IMR-90 (cell line): ENCODE measurements around the gene EFCAB8. TPM values are rescaled to one million over a fixed set of nuclear protein-coding genes. Genes with fewer than 3 reads are reported as not detected.

Experiments
- ATAC-seq: fragments of 200-7000 bp; cut with Tn5 transposase; 2 replicates; pipeline ENCODE4 v1.9.1; 2020; ENCODE audit warnings: low read depth, mild to moderate bottlenecking, moderate library complexity
- BruUV-seq: library from RNA; stranded (reverse); fragments of 400-500 nt; replicated peaks from 2 replicates; lab custom pipeline; 2021; lab: Mats Ljungman, UMichigan
- CTCF ChIA-PET: fragments of 300-600 bp; formaldehyde crosslinking; extraction: SDS; loops from one replicate; lab custom pipeline; 2021; ENCODE audit warnings: antibody characterized with exemption; lab: Yijun Ruan, JAX
- POLR2A ChIA-PET: fragments of 300-600 bp; sonication (Branson Sonifier 250); formaldehyde crosslinking; loops from one replicate; lab custom pipeline; 2022; ENCODE audit warnings: antibody characterized with exemption; ENCODE audit not compliant: unreplicated experiment; lab: Charles Lee
- DNase-seq: peaks from one replicate; pipeline ENCODE4 v3.0.0; 2013
- H2AFZ ChIP-seq: replicated peaks from 2 replicates; pipeline ENCODE3; 2013; ENCODE audit warnings: low read length, mild to moderate bottlenecking; ENCODE audit not compliant: poor library complexity
- H2AK5ac ChIP-seq: 2 replicates; pipeline ENCODE4 v1.6.1; 2013; ENCODE audit warnings: low read depth, low read length, inconsistent platforms
- H2AK9ac ChIP-seq: replicated peaks from 2 replicates; pipeline ENCODE3; 2013; ENCODE audit warnings: mild to moderate bottlenecking, low read depth, low read length, moderate library complexity; ENCODE audit not compliant: poor library complexity
- H2BK120ac ChIP-seq: 2 replicates; pipeline ENCODE4 v1.6.1; 2013; ENCODE audit warnings: low read depth, low read length, inconsistent platforms
- H2BK15ac ChIP-seq: 3 replicates; pipeline ENCODE4 v1.6.1; 2013; ENCODE audit warnings: low read depth, low read length, inconsistent platforms
- H2BK20ac ChIP-seq: 2 replicates; pipeline ENCODE4 v1.6.1; 2013; ENCODE audit warnings: low read depth, mild to moderate bottlenecking, inconsistent platforms, low read length, moderate library complexity
- H2BK5ac ChIP-seq: 2 replicates; pipeline ENCODE4 v1.6.1; 2013; ENCODE audit warnings: mild to moderate bottlenecking, low read depth, low read length, inconsistent platforms; ENCODE audit not compliant: poor library complexity, severe bottlenecking
- H3K14ac ChIP-seq: replicated peaks from 2 replicates; pipeline ENCODE4 v1.6.1; 2013; ENCODE audit warnings: low read depth, low read length, inconsistent platforms
- H3K18ac ChIP-seq: 2 replicates; pipeline ENCODE4 v1.6.1; 2013; ENCODE audit warnings: low read depth, low read length, control low read depth
- H3K23ac ChIP-seq: 2 replicates; pipeline ENCODE4 v1.6.1; 2013; ENCODE audit warnings: low read depth, low read length, inconsistent platforms
- H3K27ac ChIP-seq: 2 replicates; pipeline ENCODE4 v1.5.1; 2013; ENCODE audit warnings: mild to moderate bottlenecking, control low read depth, low read length; ENCODE audit not compliant: insufficient read depth
- H3K27me3 ChIP-seq: 2 replicates; pipeline ENCODE4 v1.6.1; 2013; ENCODE audit warnings: low read length; ENCODE audit not compliant: control insufficient read depth, insufficient read depth
- H3K36me3 ChIP-seq: 2 replicates; pipeline ENCODE4 v1.6.1; 2013; ENCODE audit warnings: low read length, mixed read lengths; ENCODE audit not compliant: control insufficient read depth, insufficient read depth
- H3K4ac ChIP-seq: 2 replicates; pipeline ENCODE4 v1.6.1; 2013; ENCODE audit warnings: low read depth, low read length, inconsistent platforms
- H3K4me1 ChIP-seq: 2 replicates; pipeline ENCODE4 v1.6.1; 2013; ENCODE audit warnings: low read length, mixed read lengths; ENCODE audit not compliant: control insufficient read depth, insufficient read depth
- H3K4me2 ChIP-seq: 2 replicates; pipeline ENCODE4 v1.6.1; 2013; ENCODE audit warnings: low read depth, mild to moderate bottlenecking, control low read depth, low read length, moderate library complexity
- H3K4me3 ChIP-seq: 2 replicates; pipeline ENCODE4 v1.5.1; 2013; ENCODE audit warnings: low read depth, mild to moderate bottlenecking, control low read depth, low read length, moderate library complexity; ENCODE audit not compliant: insufficient read depth
- H3K56ac ChIP-seq: 2 replicates; pipeline ENCODE4 v1.6.1; 2013; ENCODE audit warnings: low read length, inconsistent platforms; ENCODE audit not compliant: insufficient read depth; ENCODE audit errors: extremely low read depth
- H3K79me1 ChIP-seq, 2 experiments: 2 replicates each; pipeline ENCODE4 v1.6.1; 2013; ENCODE audit warnings: low read length in 2 of 2, inconsistent platforms in 1 of 2, low read depth in 1 of 2
- H3K9ac ChIP-seq: 2 replicates; pipeline ENCODE4 v1.6.1; 2013; ENCODE audit warnings: low read depth, low read length, control low read depth
- H3K9me1 ChIP-seq: 2 replicates; pipeline ENCODE4 v1.6.1; 2013; ENCODE audit warnings: low read length, inconsistent platforms; ENCODE audit not compliant: insufficient read depth
- H3K9me3 ChIP-seq: 2 replicates; pipeline ENCODE4 v1.6.1; 2013; ENCODE audit warnings: low read length; ENCODE audit not compliant: control insufficient read depth, insufficient read depth
- H4K20me1 ChIP-seq: 2 replicates; pipeline ENCODE4 v1.6.1; 2013; ENCODE audit warnings: low read length, inconsistent platforms; ENCODE audit not compliant: insufficient read depth
- H4K5ac ChIP-seq: 2 replicates; pipeline ENCODE4 v1.6.1; 2013; ENCODE audit warnings: mild to moderate bottlenecking, low read depth, low read length, control low read depth
- H4K8ac ChIP-seq, 2 experiments: 2 replicates each; pipeline ENCODE4 v1.6.1; 2013; ENCODE audit warnings: low read depth in 2 of 2, low read length in 2 of 2, control low read depth in 1 of 2, inconsistent platforms in 1 of 2
- H4K91ac ChIP-seq: 2 replicates; pipeline ENCODE4 v1.6.1; 2013; ENCODE audit warnings: low read depth, low read length, inconsistent platforms; ENCODE audit not compliant: insufficient read depth
- BHLHE40 ChIP-seq: fragments of 150-350 bp; IDR thresholded peaks from 2 replicates; pipeline ENCODE4 v1.6.1; 2016; ENCODE audit warnings: mild to moderate bottlenecking, low read depth, low read length
- CEBPB ChIP-seq: IDR thresholded peaks from 2 replicates; pipeline ENCODE4 v1.6.1; 2012; ENCODE audit warnings: low read depth, low read length, improper control_type of control experiment
- CHD1 ChIP-seq: IDR thresholded peaks from 2 replicates; pipeline ENCODE4 v1.6.1; 2012; ENCODE audit warnings: low read depth, low read length, improper control_type of control experiment
- FOS ChIP-seq: fragments of 150-350 bp; IDR thresholded peaks from 2 replicates; pipeline ENCODE4 v1.6.1; 2016; ENCODE audit warnings: low read depth, low read length
- MAFK ChIP-seq: IDR thresholded peaks from 2 replicates; pipeline ENCODE4 v1.6.1; 2012; ENCODE audit warnings: low read depth, low read length, improper control_type of control experiment
- MAZ ChIP-seq: IDR thresholded peaks from 2 replicates; pipeline ENCODE4 v1.6.1; 2012; ENCODE audit warnings: low read depth, mild to moderate bottlenecking, low read length, improper control_type of control experiment, moderate library complexity, borderline replicate concordance
- MXI1 ChIP-seq: IDR thresholded peaks from 2 replicates; pipeline ENCODE4 v1.6.1; 2012; ENCODE audit warnings: low read depth, mild to moderate bottlenecking, low read length, moderate library complexity, borderline replicate concordance
- NFE2L2 ChIP-seq: fragments of 150-350 bp; IDR thresholded peaks from 2 replicates; pipeline ENCODE4 v1.6.1; 2016; ENCODE audit warnings: low read depth, mild to moderate bottlenecking, low read length
- POLR2A ChIP-seq: IDR thresholded peaks from 2 replicates; pipeline ENCODE4 v1.6.1; 2012; ENCODE audit warnings: mild to moderate bottlenecking, low read depth, low read length
- RAD21 ChIP-seq: IDR thresholded peaks from 2 replicates; pipeline ENCODE4 v1.6.1; 2012; ENCODE audit warnings: low read length, improper control_type of control experiment
- RCOR1 ChIP-seq: IDR thresholded peaks from 2 replicates; pipeline ENCODE4 v1.6.1; 2012; ENCODE audit warnings: mild to moderate bottlenecking, low read length, improper control_type of control experiment; ENCODE audit not compliant: insufficient replicate concordance
- RFX5 ChIP-seq: IDR thresholded peaks from 2 replicates; pipeline ENCODE4 v1.8.0; 2012; ENCODE audit warnings: low read depth, mild to moderate bottlenecking, low read length, moderate library complexity
- SMC3 ChIP-seq: fragments of 150-350 bp; IDR thresholded peaks from 2 replicates; pipeline ENCODE4 v1.6.1; 2016; ENCODE audit warnings: low read depth, mild to moderate bottlenecking, antibody characterized with exemption, low read length, moderate library complexity
- WGBS, 2 experiments: methylation state at CpG; one replicate each; pipeline versions ENCODE4 v1.1.5 to v1.1.7; 2013; ENCODE audit warnings: missing lambda C conversion rate in 2 of 2; ENCODE audit not compliant: insufficient read length in 1 of 2; ENCODE audit errors: extremely low coverage in 2 of 2; 5-methylcytosine and 5-hydroxymethylcytosine counted together
- dilution Hi-C: fragments of 300-500 bp; cut with HindIII; formaldehyde crosslinking; loops from one replicate; pipeline ENCODE4 v1.14.3; 2018; ENCODE audit warnings: low sequenced_read_pairs; ENCODE audit not compliant: unreplicated experiment
- in situ Hi-C: fragments of 300-500 bp; cut with MboI; formaldehyde crosslinking; loops from 3 replicates; pipeline ENCODE4 v1.14.3; 2019; ENCODE audit warnings: low sequenced_read_pairs, inconsistent platforms, mixed read lengths
- intact Hi-C: fragments of 100-400 bp; cut with micrococcal nuclease; formaldehyde crosslinking; loops from 2 replicates; pipeline ENCODE4 v1.10.0; 2022
- polyA plus RNA-seq, 3 experiments: library from polyadenylated mRNA; depleted of rRNA; stranded (reverse); fragments of >200 nt; gene quantifications; 2 replicates each; pipeline ENCODE4 v1.2.3, GENCODE V29; 2012; ENCODE audit warnings: low replicate concordance in 1 of 3
- total RNA-seq: library from RNA; depleted of rRNA; stranded (reverse); fragments of >200 nt; gene quantifications from 2 replicates; pipeline ENCODE4 v1.2.3, GENCODE V29; 2012
- TF ChIP-seq, protein P1 (sequence below): fragments of 150-350 bp; IDR thresholded peaks from 2 replicates; pipeline ENCODE4 v1.6.1; 2017; ENCODE audit warnings: mild to moderate bottlenecking, antibody characterized with exemption, low read length, low read depth
- TF ChIP-seq, protein P2 (sequence below): conservative IDR thresholded peaks from 2 replicates; pipeline ENCODE4 v1.5.1; 2012; ENCODE audit warnings: mild to moderate bottlenecking, low read depth, low read length, improper control_type of control experiment

EFCAB8 gene
- total and polyA plus RNA-seq, 2 of the 4 experiments (the other 2 are of a cell fraction) = not detected

DNA sequence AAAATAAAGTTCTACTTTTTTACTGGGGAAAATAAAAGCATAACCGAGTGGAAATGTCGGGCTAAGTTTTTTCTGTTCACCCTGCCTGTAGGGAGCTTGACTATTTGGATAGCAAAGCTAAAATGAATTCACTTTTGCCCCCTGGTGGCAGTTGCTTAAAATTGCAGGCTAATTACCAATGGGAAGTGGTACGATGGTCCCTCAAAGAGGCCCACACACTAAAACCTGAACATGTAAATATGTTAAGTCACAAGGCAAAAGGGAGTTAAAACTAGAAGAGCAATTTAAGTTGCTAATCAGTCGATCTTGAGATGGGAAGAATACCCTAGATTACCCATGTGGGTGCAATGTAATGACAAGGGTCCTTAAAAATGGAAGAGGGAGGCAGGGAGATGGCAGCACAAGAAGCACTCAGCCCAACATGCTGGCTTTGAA, 146.4 kb downstream of the EFCAB8 start:
- no peak overlapping the region for H3K18ac ChIP-seq

More for the DNA sequence above, 146.4 kb downstream of the EFCAB8 start:
- no peak overlapping the region for H3K14ac ChIP-seq
- H4K8ac ChIP-seq = no peak overlapping the region
- BruUV-seq = no TSS peak
- POLR2A ChIA-PET = no interaction called here
- no peaks in the 10 kb centered on the region for H3K79me1 ChIP-seq
- ATAC-seq (no peak), DNase-seq (peak; percentile 15)
- no peaks in the 10 kb centered on the region for H3K9me1 ChIP-seq
- no peak overlapping the region for H4K5ac ChIP-seq
- no peak overlapping the region for H3K56ac ChIP-seq
- no peak overlapping the region for H2BK15ac ChIP-seq
- no peak overlapping the region for H2BK5ac ChIP-seq
- H3K9me3 ChIP-seq = no peaks in the 10 kb centered on the region
- intact Hi-C loops = no loop called here
- CTCF ChIA-PET = no interaction called here
- H2BK20ac ChIP-seq = no peak overlapping the region
- H3K27ac ChIP-seq = no peak overlapping the region
- no peak overlapping the region for H3K4me2 ChIP-seq
- peaks cover 3% of the 10 kb centered on the region for H3K27me3 ChIP-seq
- no peak overlapping the region for H2BK120ac ChIP-seq
- 0% methylated on average over 1 of the region's 4 CpGs; no CpG with 5 or more reads in 1 of the 2 experiments for WGBS, 2 experiments
- H4K91ac ChIP-seq = no peak overlapping the region
- no peak overlapping the region for H2AK9ac ChIP-seq
- no peak overlapping the region for H2AK5ac ChIP-seq
- H3K4ac ChIP-seq = no peak overlapping the region
- H3K36me3 ChIP-seq = no peaks in the 10 kb centered on the region
- in situ Hi-C loops = no loop called here
- no peaks in the 10 kb centered on the region; the same call in 1 of the 2 replicates for H4K20me1 ChIP-seq
- TF ChIP-seq, protein P1, sequence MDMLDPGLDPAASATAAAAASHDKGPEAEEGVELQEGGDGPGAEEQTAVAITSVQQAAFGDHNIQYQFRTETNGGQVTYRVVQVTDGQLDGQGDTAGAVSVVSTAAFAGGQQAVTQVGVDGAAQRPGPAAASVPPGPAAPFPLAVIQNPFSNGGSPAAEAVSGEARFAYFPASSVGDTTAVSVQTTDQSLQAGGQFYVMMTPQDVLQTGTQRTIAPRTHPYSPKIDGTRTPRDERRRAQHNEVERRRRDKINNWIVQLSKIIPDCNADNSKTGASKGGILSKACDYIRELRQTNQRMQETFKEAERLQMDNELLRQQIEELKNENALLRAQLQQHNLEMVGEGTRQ = no peak
- TF ChIP-seq POLR2A (no peak), CEBPB (no peak), FOS (no peak), RAD21 (peak; percentile 22; the same call in 1 of the 2 replicates), RCOR1 (no peak), MAFK (no peak), MXI1 (no peak), NFE2L2 (no peak), BHLHE40 (no peak), MAZ (no peak), RFX5 (no peak), SMC3 (0 out of 2 replicates have a peak, but pooled peaks have one; percentile 5), CHD1 (no peak)
- TF ChIP-seq, protein P2, sequence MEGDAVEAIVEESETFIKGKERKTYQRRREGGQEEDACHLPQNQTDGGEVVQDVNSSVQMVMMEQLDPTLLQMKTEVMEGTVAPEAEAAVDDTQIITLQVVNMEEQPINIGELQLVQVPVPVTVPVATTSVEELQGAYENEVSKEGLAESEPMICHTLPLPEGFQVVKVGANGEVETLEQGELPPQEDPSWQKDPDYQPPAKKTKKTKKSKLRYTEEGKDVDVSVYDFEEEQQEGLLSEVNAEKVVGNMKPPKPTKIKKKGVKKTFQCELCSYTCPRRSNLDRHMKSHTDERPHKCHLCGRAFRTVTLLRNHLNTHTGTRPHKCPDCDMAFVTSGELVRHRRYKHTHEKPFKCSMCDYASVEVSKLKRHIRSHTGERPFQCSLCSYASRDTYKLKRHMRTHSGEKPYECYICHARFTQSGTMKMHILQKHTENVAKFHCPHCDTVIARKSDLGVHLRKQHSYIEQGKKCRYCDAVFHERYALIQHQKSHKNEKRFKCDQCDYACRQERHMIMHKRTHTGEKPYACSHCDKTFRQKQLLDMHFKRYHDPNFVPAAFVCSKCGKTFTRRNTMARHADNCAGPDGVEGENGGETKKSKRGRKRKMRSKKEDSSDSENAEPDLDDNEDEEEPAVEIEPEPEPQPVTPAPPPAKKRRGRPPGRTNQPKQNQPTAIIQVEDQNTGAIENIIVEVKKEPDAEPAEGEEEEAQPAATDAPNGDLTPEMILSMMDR = peak; percentile 36; the same call in 1 of the 2 replicates
- no peaks in the 10 kb centered on the region for H3K4me1 ChIP-seq
- no peak overlapping the region for H2AFZ ChIP-seq
- H3K23ac ChIP-seq = no peak overlapping the region
- no peak overlapping the region for H3K4me3 ChIP-seq
- H3K9ac ChIP-seq = no peak overlapping the region
- dilution Hi-C loops = no loop called here
